Naive thymus-derived CD4-positive, alpha-beta T cell (primary cell): ENCODE data around the gene IZUMO1R. TPM values are rescaled to one million over a fixed set of nuclear protein-coding genes. Genes with fewer than 3 reads are reported as not detected.
"Not testable (repeated sequence)": the region's sequence is repeated elsewhere in the genome, so short reads cannot be mapped to it uniquely, and the experiment has no call there.

Experiments used
- ATAC-seq: fragments of 150-1000 bp; cut with Tn5 transposase; 2 replicates; pipeline ENCODE4 v1.10.0; 2021; ENCODE audit warnings: mild to moderate bottlenecking, moderate library complexity
- CTCF ChIA-PET: fragments of 350-600 bp; sonication (Branson Sonifier 250); formaldehyde crosslinking; loops from one replicate; lab custom pipeline; 2021; ENCODE audit warnings: antibody characterized with exemption; lab: Charles Lee
- POLR2A ChIA-PET: fragments of 350-600 bp; sonication (Branson Sonifier 250); formaldehyde crosslinking; loops from one replicate; lab custom pipeline; 2021; ENCODE audit warnings: antibody characterized with exemption, inconsistent platforms; lab: Charles Lee
- DNase-seq, 9 donors: peaks; one replicate each; pipeline versions ENCODE4 v3.0.0 to v3.0.0-alpha.2; 2020 to 2022; ENCODE audit warnings: mixed read lengths in 1 of 9
- H3K27ac ChIP-seq: one replicate; pipeline ENCODE4 v1.7.0; 2013; ENCODE audit warnings: mild to moderate bottlenecking, low read depth, low read length, moderate library complexity
- H3K27me3 ChIP-seq, 2 donors: one replicate each; pipeline ENCODE4 v1.7.0; 2013; ENCODE audit warnings: low read length in 2 of 2, mild to moderate bottlenecking in 2 of 2, moderate library complexity in 2 of 2; ENCODE audit not compliant: control insufficient read depth in 2 of 2, insufficient read depth in 2 of 2
- H3K36me3 ChIP-seq, 3 experiments: 1 replicate in 2 of 3; 2 replicates in 1 of 3; pipeline ENCODE4 v1.7.0; 2013; ENCODE audit warnings: low read length in 3 of 3, mild to moderate bottlenecking in 3 of 3, moderate library complexity in 1 of 3; ENCODE audit not compliant: insufficient read depth in 3 of 3, control insufficient read depth in 2 of 3
- H3K4me1 ChIP-seq, 2 donors: one replicate each; pipeline ENCODE4 v1.7.0; 2013; ENCODE audit warnings: low read length in 2 of 2, mild to moderate bottlenecking in 2 of 2, moderate library complexity in 1 of 2; ENCODE audit not compliant: control insufficient read depth in 2 of 2, insufficient read depth in 2 of 2
- H3K4me3 ChIP-seq: 2 replicates; pipeline ENCODE4 v1.7.0; 2013; ENCODE audit warnings: mild to moderate bottlenecking, low read length
- H3K9me3 ChIP-seq, 3 experiments: 1 replicate in 2 of 3; 2 replicates in 1 of 3; pipeline ENCODE4 v1.7.0; 2013; ENCODE audit warnings: low read length in 3 of 3; ENCODE audit not compliant: control insufficient read depth in 2 of 3
- H3K27ac Mint-ChIP-seq, 9 donors: one replicate each; pipeline ENCODE4 v1.8.0; 2020 to 2022; ENCODE audit warnings: mixed read lengths in 9 of 9, mild to moderate bottlenecking in 8 of 9, moderate library complexity in 5 of 9, inconsistent platforms in 2 of 9
- H3K27me3 Mint-ChIP-seq, 5 donors: one replicate each; pipeline ENCODE4 v1.8.0; 2021 to 2022; ENCODE audit warnings: mixed read lengths in 5 of 5, mild to moderate bottlenecking in 1 of 5
- H3K36me3 Mint-ChIP-seq, 5 donors: one replicate each; pipeline ENCODE4 v1.8.0; 2020 to 2022; ENCODE audit warnings: mixed read lengths in 5 of 5, mild to moderate bottlenecking in 3 of 5, inconsistent platforms in 1 of 5
- H3K4me1 Mint-ChIP-seq, 7 donors: one replicate each; pipeline ENCODE4 v1.8.0; 2020 to 2022; ENCODE audit warnings: mixed read lengths in 7 of 7, mild to moderate bottlenecking in 3 of 7, inconsistent platforms in 1 of 7
- H3K4me3 Mint-ChIP-seq, 10 donors: one replicate each; pipeline ENCODE4 v1.8.0; 2020 to 2022; ENCODE audit warnings: mild to moderate bottlenecking in 10 of 10, mixed read lengths in 10 of 10, moderate library complexity in 6 of 10, inconsistent platforms in 2 of 10
- H3K9me3 Mint-ChIP-seq, 11 donors: one replicate each; pipeline ENCODE4 v1.8.0; 2020 to 2022; ENCODE audit warnings: mixed read lengths in 11 of 11, mild to moderate bottlenecking in 4 of 11, inconsistent platforms in 1 of 11, moderate library complexity in 1 of 11
- intact Hi-C, 2 donors: fragments of 100-400 bp; cut with micrococcal nuclease; formaldehyde crosslinking; loops; one replicate each; pipeline ENCODE4 v1.15.1; 2023
- polyA plus RNA-seq, 2 donors: library from polyadenylated mRNA; unstranded; fragments of 300-500 nt; fragmentation: Illumina TruSeq; gene quantifications; one replicate each; pipeline ENCODE4 v1.2.3, GENCODE V29; 2021
- total RNA-seq, 6 experiments: library from RNA in 5 of 6; stranded (reverse) in 5 of 6; gene quantifications; 1 replicate in 5 of 6; 2 replicates in 1 of 6; pipeline ENCODE4 v1.2.3 and lab custom pipeline; 2021 to 2026

The IZUMO1R gene
- total and polyA plus RNA-seq, 7 experiments from 2014 or later, result not detected

DNA sequence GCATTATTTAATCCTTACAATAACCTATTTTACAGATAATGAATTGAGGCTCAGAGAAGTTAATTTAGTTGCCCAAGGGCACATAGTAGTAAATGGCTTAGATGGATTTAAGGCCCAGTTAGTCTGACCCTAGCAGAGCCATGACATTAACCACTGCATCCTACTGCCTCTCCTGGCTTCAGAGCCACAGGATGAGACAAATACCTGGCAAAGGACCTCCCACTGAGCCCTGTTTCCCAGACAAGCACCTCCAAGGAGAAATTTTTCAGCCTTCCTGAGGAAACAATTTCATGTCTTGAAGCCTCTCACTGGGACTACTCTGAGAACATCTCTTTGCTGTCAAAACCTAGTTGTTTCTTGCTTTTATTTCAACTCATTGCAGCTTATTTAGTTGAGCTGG is 28.4 kb downstream of the IZUMO1R start:
- no peak overlapping the region for H3K27ac ChIP-seq
- no peaks in the 10 kb centered on the region for H3K4me1 ChIP-seq
- no peaks in the 10 kb centered on the region for H3K27me3 ChIP-seq
- no peaks in the 10 kb centered on the region for H3K4me1 Mint-ChIP-seq
- H3K36me3 ChIP-seq, result no peaks in the 10 kb centered on the region
- ChIA-PET POLR2A (no interaction called here), CTCF (no interaction called here)
- ATAC-seq, result no peak
- peaks cover 8 to 22% (median 12%) of the 10 kb centered on the region in 5 donors for H3K27me3 Mint-ChIP-seq
- H3K9me3 Mint-ChIP-seq, result peaks cover 0 to 7% (median 0%) of the 10 kb centered on the region in 11 donors
- no peaks in the 10 kb centered on the region for H3K9me3 ChIP-seq
- intact Hi-C loops, result no loop called here
- no peak overlapping the region for H3K27ac Mint-ChIP-seq
- H3K4me3 Mint-ChIP-seq, result no peak overlapping the region
- no peak overlapping the region for H3K4me3 ChIP-seq
- no peaks in the 10 kb centered on the region for H3K36me3 Mint-ChIP-seq
- DNase-seq, result no peak

DNA sequence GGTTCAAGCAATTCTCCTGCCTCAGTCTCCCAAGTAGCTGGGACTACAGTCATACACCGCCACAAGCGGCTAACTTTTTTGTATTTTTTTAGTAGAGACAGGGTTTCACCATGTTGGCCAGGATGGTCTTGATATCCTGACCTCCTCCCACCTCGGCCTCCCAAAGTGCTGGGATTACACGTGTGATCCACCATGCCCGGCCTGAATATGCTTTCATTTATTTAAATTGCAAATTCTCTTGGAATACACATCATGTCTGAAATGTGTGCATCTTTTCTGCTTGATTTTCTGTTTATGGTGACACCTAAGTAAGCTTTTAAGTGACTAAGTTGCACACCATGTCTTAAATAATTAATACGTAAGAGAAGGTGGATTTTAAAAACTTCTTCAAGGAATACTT is 31.7 kb downstream of the IZUMO1R start:
- Histone ChIP-seq H3K4me3 (no peak overlapping the region), H3K36me3 (no peaks in the 10 kb centered on the region), H3K4me1 (no peaks in the 10 kb centered on the region), H3K27me3 (no peaks in the 10 kb centered on the region), H3K9me3 (no peaks in the 10 kb centered on the region), H3K27ac (no peak overlapping the region)
- peaks cover 0 to 5% (median 0%) of the 10 kb centered on the region in 5 donors for H3K36me3 Mint-ChIP-seq
- H3K4me1 Mint-ChIP-seq, result no peaks in the 10 kb centered on the region
- DNase-seq (no peak), ATAC-seq (no peak)
- peaks cover 8 to 25% (median 16%) of the 10 kb centered on the region in 5 donors for H3K27me3 Mint-ChIP-seq
- intact Hi-C loops, result no loop called here
- ChIA-PET CTCF (no interaction called here), POLR2A (no interaction called here)
- no peak overlapping the region for H3K4me3 Mint-ChIP-seq
- no peak overlapping the region for H3K27ac Mint-ChIP-seq
- peaks cover 0 to 16% (median 2%) of the 10 kb centered on the region in 11 donors for H3K9me3 Mint-ChIP-seq

GRCh38 chr11:94338651-94339050 is 34.3 kb downstream of the IZUMO1R start:
- no peak overlapping the region for H3K4me3 Mint-ChIP-seq
- peaks cover 0 to 16% (median 3%) of the 10 kb centered on the region in 11 donors for H3K9me3 Mint-ChIP-seq
- ChIA-PET POLR2A (no interaction called here), CTCF (no interaction called here)
- peaks cover 5 to 21% (median 16%) of the 10 kb centered on the region in 5 donors for H3K27me3 Mint-ChIP-seq
- intact Hi-C loops, result no loop called here
- H3K27ac ChIP-seq, result no peak overlapping the region
- no peak overlapping the region for H3K4me3 ChIP-seq
- H3K4me1 Mint-ChIP-seq, result no peaks in the 10 kb centered on the region
- peaks cover 0 to 5% (median 0%) of the 10 kb centered on the region in 5 donors for H3K36me3 Mint-ChIP-seq
- DNase-seq (no peak), ATAC-seq (no peak)
- H3K27ac Mint-ChIP-seq, result no peak overlapping the region
- no peaks in the 10 kb centered on the region for H3K4me1 ChIP-seq
- no peaks in the 10 kb centered on the region for H3K9me3 ChIP-seq
- H3K27me3 ChIP-seq, result no peaks in the 10 kb centered on the region
- no peaks in the 10 kb centered on the region for H3K36me3 ChIP-seq

GRCh38 chr11:94342250-94342649 is 37.9 kb downstream of the IZUMO1R start:
- CTCF ChIA-PET, result no interaction called here

DNA sequence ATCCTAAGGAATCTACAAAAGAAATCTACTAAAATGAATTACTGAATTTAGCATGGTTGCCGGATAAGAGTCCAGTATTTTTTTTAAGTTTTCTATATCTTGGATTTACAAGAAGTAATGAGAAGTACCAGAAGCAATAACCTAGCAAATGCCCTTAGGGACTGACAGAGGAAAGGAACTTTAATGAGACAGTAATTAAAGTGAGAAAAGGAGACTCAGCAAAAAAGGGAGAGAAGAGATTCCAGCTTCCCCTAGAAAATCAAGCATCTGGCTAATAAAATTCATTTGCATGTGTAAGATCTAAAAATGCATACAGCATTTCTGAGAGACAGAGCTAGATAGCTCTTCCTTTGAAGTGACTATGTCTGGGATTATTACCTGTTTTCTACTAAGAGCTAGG is 39.1 kb downstream of the IZUMO1R start:
- no peak for ATAC-seq
- CTCF ChIA-PET, result no interaction called here
- no peaks in the 10 kb centered on the region for H3K36me3 ChIP-seq
- H3K4me1 ChIP-seq, result no peaks in the 10 kb centered on the region
- H3K4me1 Mint-ChIP-seq, result no peaks in the 10 kb centered on the region
- POLR2A ChIA-PET, result no interaction called here
- H3K9me3 Mint-ChIP-seq, result peaks cover 0 to 7% (median 2%) of the 10 kb centered on the region in 11 donors
- no peaks in the 10 kb centered on the region for H3K27me3 ChIP-seq
- intact Hi-C loops, result no loop called here
- no peak overlapping the region for H3K27ac ChIP-seq
- no peaks in the 10 kb centered on the region for H3K9me3 ChIP-seq
- H3K4me3 ChIP-seq, result no peak overlapping the region
- H3K4me3 Mint-ChIP-seq, result no peak overlapping the region
- no peak overlapping the region for H3K27ac Mint-ChIP-seq
- H3K36me3 Mint-ChIP-seq, result peaks cover 0 to 5% (median 0%) of the 10 kb centered on the region in 5 donors
- no peak for DNase-seq
- peaks cover 1 to 12% (median 4%) of the 10 kb centered on the region in 5 donors for H3K27me3 Mint-ChIP-seq

More at GRCh38 chr11:94342250-94342649, 37.9 kb downstream of the IZUMO1R start:
- intact Hi-C loops, result no loop called here
- H3K27ac Mint-ChIP-seq, result no peak overlapping the region
- DNase-seq, result no peak
- no peaks in the 10 kb centered on the region for H3K9me3 ChIP-seq
- H3K27me3 ChIP-seq, result no peaks in the 10 kb centered on the region
- H3K4me1 Mint-ChIP-seq, result no peaks in the 10 kb centered on the region
- peaks cover 0 to 5% (median 0%) of the 10 kb centered on the region in 5 donors for H3K36me3 Mint-ChIP-seq
- H3K4me3 ChIP-seq, result no peak overlapping the region
- no peak overlapping the region for H3K27ac ChIP-seq
- H3K27me3 Mint-ChIP-seq, result peaks cover 2 to 12% (median 11%) of the 10 kb centered on the region in 5 donors
- ATAC-seq, result no peak
- POLR2A ChIA-PET, result no interaction called here
- peaks cover 0 to 10% (median 2%) of the 10 kb centered on the region in 11 donors for H3K9me3 Mint-ChIP-seq
- no peaks in the 10 kb centered on the region for H3K4me1 ChIP-seq
- H3K4me3 Mint-ChIP-seq, result no peak overlapping the region
- no peaks in the 10 kb centered on the region for H3K36me3 ChIP-seq

- H3K36me3 ChIP-seq, DNase-seq, H3K4me3 Mint-ChIP-seq, H3K27ac ChIP-seq, H3K36me3 Mint-ChIP-seq, H3K9me3 Mint-ChIP-seq, H3K27me3 ChIP-seq, H3K27ac Mint-ChIP-seq, ATAC-seq, CTCF ChIA-PET, H3K4me1 ChIP-seq, POLR2A ChIA-PET, H3K9me3 ChIP-seq, H3K4me3 ChIP-seq, intact Hi-C loops, H3K4me1 Mint-ChIP-seq: not testable (repeated sequence)
- H3K27me3 Mint-ChIP-seq, result peaks cover 0 to 16% (median 6%) of the 10 kb centered on the region in 5 donors
Measured at GRCh38 chr11:94346311-94346710, 41.9 kb downstream of the IZUMO1R start.

DNA sequence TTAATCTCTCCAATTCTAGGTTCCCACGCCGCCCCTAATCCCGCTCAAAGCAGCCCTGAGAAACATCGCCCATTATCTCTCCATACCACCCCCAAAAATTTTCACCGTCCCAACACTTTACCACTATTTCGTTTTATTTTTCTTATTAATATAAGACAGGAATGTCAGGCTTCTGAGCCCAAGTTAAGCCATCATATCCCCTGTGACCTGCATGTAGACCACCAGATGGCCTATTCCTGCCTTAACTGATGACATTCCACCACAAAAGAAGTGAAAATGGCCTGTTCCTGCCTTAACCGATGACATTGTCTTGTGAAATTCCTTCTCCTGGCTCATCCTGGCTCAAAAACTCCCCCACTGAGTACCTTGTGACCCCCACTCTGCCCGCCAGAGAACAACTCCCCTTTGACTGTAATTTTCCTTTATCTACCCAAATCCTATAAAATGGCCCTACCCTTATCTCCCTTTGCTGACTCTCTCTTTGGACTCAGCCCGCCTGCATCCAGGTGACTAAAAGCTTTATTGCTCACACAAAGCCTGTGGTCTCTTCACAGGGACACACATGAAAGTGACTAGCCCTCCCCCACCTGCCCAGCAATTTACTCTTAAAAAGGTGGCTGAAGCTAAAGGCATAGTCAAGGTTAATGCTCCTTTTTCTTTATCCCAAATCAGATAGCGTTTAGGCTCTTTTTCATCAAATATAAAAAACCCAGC is 46.6 kb downstream of the IZUMO1R start:
- H3K36me3 ChIP-seq, H3K9me3 ChIP-seq, POLR2A ChIA-PET, H3K27me3 ChIP-seq, H3K4me3 ChIP-seq, DNase-seq, CTCF ChIA-PET, H3K27ac Mint-ChIP-seq, H3K27ac ChIP-seq, H3K4me1 Mint-ChIP-seq, ATAC-seq, H3K4me1 ChIP-seq, H3K9me3 Mint-ChIP-seq, H3K36me3 Mint-ChIP-seq, intact Hi-C loops, H3K4me3 Mint-ChIP-seq: not testable (repeated sequence)
- H3K27me3 Mint-ChIP-seq, result peaks cover 0 to 43% (median 28%) of the 10 kb centered on the region in 5 donors
